ENCODE measurements around the gene EMP3.

EMP3 gene

DNA sequence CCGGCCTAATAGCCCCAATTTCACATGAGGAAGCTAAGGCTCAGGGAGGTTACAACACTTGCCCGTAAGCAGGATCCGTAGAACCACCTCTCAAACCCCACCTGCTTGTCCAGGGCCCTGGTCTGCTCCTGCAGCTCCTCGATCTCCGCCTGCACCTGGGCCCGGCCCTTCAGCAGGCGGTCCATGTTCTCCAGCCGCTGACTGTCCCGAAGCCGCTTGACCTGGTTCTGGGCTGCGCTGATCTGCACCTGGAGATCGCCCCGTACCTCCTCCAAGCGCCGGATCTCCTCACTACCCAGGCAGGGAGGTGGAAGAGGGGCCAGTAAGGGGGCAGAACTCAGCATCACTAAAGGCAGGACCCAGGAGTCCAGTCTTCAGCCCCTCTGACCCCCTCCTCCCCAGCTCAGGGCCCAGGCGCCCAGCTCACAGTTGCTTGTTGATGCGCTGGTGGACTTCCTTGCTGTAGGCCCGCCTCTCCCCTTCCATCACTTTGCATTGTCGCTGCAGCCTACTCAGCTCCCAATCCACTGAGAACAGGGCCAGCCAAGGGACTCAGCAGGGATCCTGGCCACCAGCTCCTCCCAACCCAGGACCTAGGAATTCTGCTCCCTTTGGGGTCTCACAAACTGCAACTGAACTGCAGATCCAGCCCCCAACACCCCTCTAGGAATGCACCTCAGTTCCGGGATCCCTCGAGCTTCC is 6.9 kb upstream of the EMP3 start:
- H2BK15ac ChIP-seq (replicated peaks; ENCODE audit: low read depth), result no peak overlapping the region
- no peak overlapping the region for H2AK5ac ChIP-seq (ENCODE audit: low read length)
- H3K79me2 ChIP-seq (ENCODE audit: control insufficient read depth, insufficient read depth, low read length), result no peaks in the 10 kb centered on the region
- H2BK5ac ChIP-seq (ENCODE audit: low read length), result no peak overlapping the region
- no peaks in the 10 kb centered on the region for H3K36me3 ChIP-seq (ENCODE audit: control insufficient read depth, insufficient read depth, low read length)
- no peak overlapping the region for H3K23ac ChIP-seq (ENCODE audit: low read length)
- WGBS (ENCODE audit: extremely low coverage, insufficient coverage, low lambda C conversion rate), result no CpG with 5 or more reads among the region's 21 CpGs
- no peak overlapping the region for H3K4me3 ChIP-seq (ENCODE audit: low read length)
- no peak overlapping the region for H3K56ac ChIP-seq (ENCODE audit: low read length)
- H3K4me2 ChIP-seq (ENCODE audit: low read length), result no peak overlapping the region
- no peak overlapping the region for H4K8ac ChIP-seq (ENCODE audit: low read depth, low read length)
- H3K4me1 ChIP-seq (ENCODE audit: control insufficient read depth, low read depth, low read length), result peaks cover 4% of the 10 kb centered on the region
- H2BK120ac ChIP-seq (ENCODE audit: low read depth, low read length), result no peak overlapping the region
- peak; percentile 54 for DNase-seq
- H3K79me1 ChIP-seq (ENCODE audit: low read length), result no peaks in the 10 kb centered on the region
- H3K27ac ChIP-seq (ENCODE audit: low read depth, low read length), result no peak overlapping the region
- H3K9ac ChIP-seq (ENCODE audit: low read length), result no peak overlapping the region
- no peak overlapping the region for H3K4ac ChIP-seq (ENCODE audit: low read depth, low read length)
- no peak overlapping the region for H4K5ac ChIP-seq (ENCODE audit: low read length)
- H3K27me3 ChIP-seq (ENCODE audit: insufficient read depth, low read length, poor library complexity), result no peaks in the 10 kb centered on the region
- no peak overlapping the region for H3K18ac ChIP-seq (ENCODE audit: low read length)

DNA sequence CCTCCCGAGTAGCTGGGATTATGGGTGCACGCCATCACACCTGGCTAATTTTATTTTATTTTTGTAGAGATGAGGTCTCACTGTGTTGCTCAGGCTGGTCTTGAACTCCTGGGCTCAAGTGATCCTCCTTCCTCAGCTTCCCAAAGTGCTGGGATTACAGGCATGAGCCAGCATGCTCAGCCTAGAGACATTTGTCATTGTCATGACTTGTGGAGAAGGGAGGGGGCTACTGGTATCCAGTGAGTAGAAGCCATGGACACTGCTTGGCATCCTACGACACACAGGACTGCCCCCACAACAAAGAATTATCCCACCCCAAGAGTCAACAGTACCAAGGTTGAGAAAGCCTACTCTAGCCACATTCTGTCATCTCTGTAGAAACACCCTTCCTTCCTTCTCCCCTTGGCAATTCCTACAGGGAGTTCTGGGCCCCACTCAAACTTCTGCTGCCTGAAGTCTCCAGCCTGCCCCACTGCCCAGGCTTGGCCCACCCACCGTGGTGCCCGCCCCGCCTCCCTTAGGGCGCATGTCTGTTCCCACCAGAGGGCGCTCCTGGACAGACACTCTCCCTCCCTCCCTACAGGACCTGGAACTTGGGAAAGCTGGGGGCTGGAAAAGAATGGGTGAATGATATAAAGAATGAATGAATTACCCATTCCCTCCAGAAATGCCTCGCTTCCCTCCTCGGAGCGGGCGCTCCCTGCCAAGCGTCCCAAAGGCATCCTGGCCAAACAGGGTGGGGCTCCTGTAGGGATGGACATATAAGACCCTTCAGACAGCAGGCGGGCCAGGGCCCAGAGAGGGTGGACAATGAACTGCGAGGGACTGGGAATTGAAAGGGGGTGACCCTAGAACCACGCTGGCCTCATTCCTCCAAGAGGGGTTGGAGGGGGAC is 5.5 kb upstream of the EMP3 start:
- DNase-seq, result peak; percentile 89
- H3K4me2 ChIP-seq (ENCODE audit: low read length), result no peak overlapping the region
- H3K4me1 ChIP-seq (ENCODE audit: control insufficient read depth, low read depth, low read length), result peaks cover 4% of the 10 kb centered on the region
- no peak overlapping the region for H2BK120ac ChIP-seq (ENCODE audit: low read depth, low read length)
- H3K56ac ChIP-seq (ENCODE audit: low read length), result peak overlapping the region; percentile 71
- no peak overlapping the region for H2AK5ac ChIP-seq (ENCODE audit: low read length)
- WGBS (ENCODE audit: extremely low coverage, insufficient coverage, low lambda C conversion rate), result no CpG with 5 or more reads among the region's 16 CpGs
- no peaks in the 10 kb centered on the region for H3K79me1 ChIP-seq (ENCODE audit: low read length)
- H3K27ac ChIP-seq (ENCODE audit: low read depth, low read length), result peak overlapping the region; percentile 62
- H4K5ac ChIP-seq (ENCODE audit: low read length), result no peak overlapping the region
- H3K18ac ChIP-seq (ENCODE audit: low read length), result no peak overlapping the region
- H4K8ac ChIP-seq (ENCODE audit: low read depth, low read length), result no peak overlapping the region
- no peak overlapping the region for H3K23ac ChIP-seq (ENCODE audit: low read length)
- no peaks in the 10 kb centered on the region for H3K27me3 ChIP-seq (ENCODE audit: insufficient read depth, low read length, poor library complexity)
- no peaks in the 10 kb centered on the region for H3K36me3 ChIP-seq (ENCODE audit: control insufficient read depth, insufficient read depth, low read length)
- H3K9ac ChIP-seq (ENCODE audit: low read length), result peak overlapping the region; percentile 35
- no peak overlapping the region for H3K4me3 ChIP-seq (ENCODE audit: low read length)
- H2BK5ac ChIP-seq (ENCODE audit: low read length), result no peak overlapping the region
- no peak overlapping the region for H2BK15ac ChIP-seq (replicated peaks; ENCODE audit: low read depth)
- no peaks in the 10 kb centered on the region for H3K79me2 ChIP-seq (ENCODE audit: control insufficient read depth, insufficient read depth, low read length)
- H3K4ac ChIP-seq (ENCODE audit: low read depth, low read length), result no peak overlapping the region

DNA sequence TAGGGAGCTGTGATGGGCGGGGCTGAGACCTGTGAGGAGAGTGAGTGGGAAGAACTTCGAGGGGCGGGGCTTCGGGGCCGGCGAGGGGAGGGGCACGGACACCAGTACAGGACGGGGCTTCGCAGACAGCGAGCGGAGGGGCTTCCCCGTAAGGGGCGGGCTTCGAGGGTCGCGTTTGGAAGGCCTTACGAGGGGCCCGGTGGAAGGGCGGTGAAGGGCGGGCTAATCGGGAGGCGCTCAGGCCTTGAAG is 4.1 kb upstream of the EMP3 start:
- Histone ChIP-seq H2AK5ac (ENCODE audit: low read length) (no peak overlapping the region), H4K5ac (ENCODE audit: low read length) (no peak overlapping the region), H3K23ac (ENCODE audit: low read length) (no peak overlapping the region), H3K9ac (ENCODE audit: low read length) (peak overlapping the region; percentile 92), H3K4me2 (ENCODE audit: low read length) (peak overlapping the region; percentile 88), H3K56ac (ENCODE audit: low read length) (peak overlapping the region; percentile 98), H2BK120ac (ENCODE audit: low read depth, low read length) (no peak overlapping the region), H3K27me3 (ENCODE audit: insufficient read depth, low read length, poor library complexity) (no peaks in the 10 kb centered on the region), H4K8ac (ENCODE audit: low read depth, low read length) (no peak overlapping the region), H2BK15ac (replicated peaks; ENCODE audit: low read depth) (no peak overlapping the region), H2BK5ac (ENCODE audit: low read length) (peak overlapping the region; percentile 84), H3K4me1 (ENCODE audit: control insufficient read depth, low read depth, low read length) (peaks cover 4% of the 10 kb centered on the region), H3K18ac (ENCODE audit: low read length) (peak overlapping the region; percentile 93), H3K36me3 (ENCODE audit: control insufficient read depth, insufficient read depth, low read length) (no peaks in the 10 kb centered on the region), H3K79me2 (ENCODE audit: control insufficient read depth, insufficient read depth, low read length) (no peaks in the 10 kb centered on the region), H3K4ac (ENCODE audit: low read depth, low read length) (peak overlapping the region; percentile 28), H3K4me3 (ENCODE audit: low read length) (peak overlapping the region; percentile 55), H3K79me1 (ENCODE audit: low read length) (no peaks in the 10 kb centered on the region), H3K27ac (ENCODE audit: low read depth, low read length) (peak overlapping the region; percentile 74)
- peak; percentile 99 for DNase-seq
- WGBS (ENCODE audit: extremely low coverage, insufficient coverage, low lambda C conversion rate), result no CpG with 5 or more reads among the region's 22 CpGs

DNA sequence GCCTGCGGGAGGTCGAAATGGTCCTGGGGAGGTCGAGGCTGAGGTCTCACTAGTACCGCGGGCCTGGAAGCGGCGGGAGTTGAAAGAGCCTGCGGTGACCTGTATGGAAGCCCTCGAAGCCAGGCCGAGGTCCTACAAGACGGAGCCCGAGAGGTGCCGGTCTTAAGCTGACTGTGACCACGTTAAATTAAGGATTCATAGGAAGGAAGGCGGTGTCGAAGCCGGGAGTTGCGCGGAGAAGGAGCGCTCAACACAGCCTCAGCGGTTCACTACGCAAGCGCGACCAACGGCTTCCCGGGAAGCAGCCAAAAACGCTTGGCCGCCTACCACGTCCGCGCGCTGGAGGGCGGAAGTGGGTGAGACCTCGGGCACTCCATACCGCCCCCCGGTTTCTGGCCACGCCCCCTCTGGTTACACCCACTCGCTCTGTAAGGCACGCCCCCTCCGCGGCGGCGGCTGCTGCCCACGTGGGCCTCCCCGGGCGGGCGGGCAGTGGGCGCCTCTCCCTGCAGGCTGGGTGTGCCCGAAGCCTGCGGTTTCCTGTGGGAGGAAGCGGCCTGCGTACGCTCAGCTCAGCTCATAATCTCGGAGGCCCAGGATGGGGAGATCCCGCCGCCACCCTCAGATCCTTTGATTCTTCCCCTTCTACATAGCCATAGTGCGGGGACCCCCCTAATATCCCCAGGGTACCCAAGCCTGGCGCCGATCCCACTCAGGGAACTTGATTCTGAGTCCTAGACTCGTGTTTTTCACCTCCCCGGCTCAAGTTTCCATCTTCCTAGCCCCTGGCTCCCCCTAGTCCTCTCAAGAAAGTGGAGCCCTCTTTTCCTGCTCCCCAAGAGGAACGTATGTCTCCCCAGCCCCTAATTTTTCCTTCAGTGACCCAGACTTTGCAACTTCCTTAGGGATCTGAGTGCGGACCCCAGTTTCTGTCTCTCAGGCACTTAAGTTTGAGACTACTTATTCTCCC is 3.4 kb upstream of the EMP3 start:
- H3K9ac ChIP-seq (ENCODE audit: low read length), result peak overlapping the region; percentile 92
- no peaks in the 10 kb centered on the region for H3K79me1 ChIP-seq (ENCODE audit: low read length)
- H4K5ac ChIP-seq (ENCODE audit: low read length), result peak overlapping the region; percentile 33
- WGBS (ENCODE audit: extremely low coverage, insufficient coverage, low lambda C conversion rate), result no CpG with 5 or more reads among the region's 63 CpGs
- no peaks in the 10 kb centered on the region for H3K79me2 ChIP-seq (ENCODE audit: control insufficient read depth, insufficient read depth, low read length)
- DNase-seq, result peak; percentile 97
- no peaks in the 10 kb centered on the region for H3K36me3 ChIP-seq (ENCODE audit: control insufficient read depth, insufficient read depth, low read length)
- peak overlapping the region; percentile 98 for H3K56ac ChIP-seq (ENCODE audit: low read length)
- H2BK120ac ChIP-seq (ENCODE audit: low read depth, low read length), result peak overlapping the region; percentile 74
- peak overlapping the region; percentile 74 for H3K27ac ChIP-seq (ENCODE audit: low read depth, low read length)
- peak overlapping the region; percentile 84 for H4K8ac ChIP-seq (ENCODE audit: low read depth, low read length)
- H3K18ac ChIP-seq (ENCODE audit: low read length), result peak overlapping the region; percentile 93
- no peaks in the 10 kb centered on the region for H3K27me3 ChIP-seq (ENCODE audit: insufficient read depth, low read length, poor library complexity)
- H2AK5ac ChIP-seq (ENCODE audit: low read length), result peak overlapping the region; percentile 55
- H3K4me1 ChIP-seq (ENCODE audit: control insufficient read depth, low read depth, low read length), result peaks cover 4% of the 10 kb centered on the region
- H2BK15ac ChIP-seq (replicated peaks; ENCODE audit: low read depth), result no peak overlapping the region
- no peak overlapping the region for H3K23ac ChIP-seq (ENCODE audit: low read length)
- peak overlapping the region; percentile 84 for H2BK5ac ChIP-seq (ENCODE audit: low read length)
- peak overlapping the region; percentile 28 for H3K4ac ChIP-seq (ENCODE audit: low read depth, low read length)
- peak overlapping the region; percentile 55 for H3K4me3 ChIP-seq (ENCODE audit: low read length)
- H3K4me2 ChIP-seq (ENCODE audit: low read length), result peak overlapping the region; percentile 88

DNA sequence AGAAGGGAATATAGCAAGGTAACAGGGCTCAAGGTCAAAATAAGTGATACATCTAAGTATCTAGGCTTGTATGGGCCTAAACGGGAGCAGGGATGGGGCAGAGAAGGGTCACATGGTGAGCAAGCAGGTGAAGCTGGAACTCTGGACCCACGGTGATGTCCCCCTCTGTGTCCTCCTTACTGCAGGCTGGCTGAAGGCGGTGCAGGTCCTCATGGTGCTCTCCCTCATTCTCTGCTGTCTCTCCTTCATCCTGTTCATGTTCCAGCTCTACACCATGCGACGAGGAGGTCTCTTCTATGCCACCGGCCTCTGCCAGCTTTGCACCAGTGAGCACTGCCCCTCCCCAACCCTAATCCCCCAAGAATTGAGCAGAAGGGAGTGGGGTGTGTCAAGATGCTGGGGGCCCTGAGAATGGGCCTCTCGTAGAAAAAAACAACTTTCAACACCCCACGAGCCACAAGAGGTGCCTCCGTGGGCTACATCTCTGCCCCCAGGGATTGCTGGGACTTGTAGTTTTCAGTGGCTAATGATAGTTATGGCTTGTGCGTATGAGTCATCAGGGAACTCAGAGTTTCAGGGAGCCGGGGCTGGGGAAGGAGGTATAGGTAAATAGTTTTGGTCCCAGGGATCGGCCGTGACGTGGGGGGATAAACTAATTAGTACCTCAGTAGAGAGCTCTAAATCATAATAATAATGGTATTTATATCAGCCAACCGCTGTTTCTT is 4.0 kb downstream of the EMP3 start:
- Histone ChIP-seq H3K4me3 (ENCODE audit: low read length) (no peak overlapping the region), H3K79me1 (ENCODE audit: low read length) (no peaks in the 10 kb centered on the region)
- no CpG with 5 or more reads among the region's 15 CpGs for WGBS (ENCODE audit: extremely low coverage, insufficient coverage, low lambda C conversion rate)

More for the DNA sequence above, 4.0 kb downstream of the EMP3 start:
- Histone ChIP-seq H3K79me2 (ENCODE audit: control insufficient read depth, insufficient read depth, low read length) (no peaks in the 10 kb centered on the region), H3K27me3 (ENCODE audit: insufficient read depth, low read length, poor library complexity) (no peaks in the 10 kb centered on the region), H3K4ac (ENCODE audit: low read depth, low read length) (no peak overlapping the region), H2BK120ac (ENCODE audit: low read depth, low read length) (no peak overlapping the region), H3K23ac (ENCODE audit: low read length) (no peak overlapping the region), H2BK5ac (ENCODE audit: low read length) (no peak overlapping the region), H4K5ac (ENCODE audit: low read length) (no peak overlapping the region), H3K36me3 (ENCODE audit: control insufficient read depth, insufficient read depth, low read length) (no peaks in the 10 kb centered on the region), H3K18ac (ENCODE audit: low read length) (no peak overlapping the region), H3K27ac (ENCODE audit: low read depth, low read length) (no peak overlapping the region), H2AK5ac (ENCODE audit: low read length) (no peak overlapping the region), H3K4me2 (ENCODE audit: low read length) (no peak overlapping the region), H3K4me1 (ENCODE audit: control insufficient read depth, low read depth, low read length) (peaks cover 4% of the 10 kb centered on the region), H3K56ac (ENCODE audit: low read length) (no peak overlapping the region), H3K9ac (ENCODE audit: low read length) (no peak overlapping the region), H4K8ac (ENCODE audit: low read depth, low read length) (no peak overlapping the region), H2BK15ac (replicated peaks; ENCODE audit: low read depth) (no peak overlapping the region)
- DNase-seq, result peak; percentile 82
